ENCODE data around the gene PUSL1.

PUSL1 gene

GRCh38 chr1:1280782-1281481, 27.5 kb upstream of the PUSL1 start:
- Histone ChIP-seq H3K4me3 (replicated peaks; ENCODE audit: insufficient read depth, low read length) (no peak overlapping the region), H3K27me3 (ENCODE audit: insufficient read depth, poor library complexity, severe bottlenecking) (no peaks in the 10 kb centered on the region), H3K27ac (replicated peaks) (no peak overlapping the region)
- TF ChIP-seq SPI1 (IDR thresholded peaks at IDR 0.05; ENCODE audit: borderline replicate concordance, low read depth) (no peak), GABPA (IDR thresholded peaks at IDR 0.05; ENCODE audit: low read depth) (no peak), POLR2AphosphoS5 (IDR thresholded peaks at IDR 0.05; ENCODE audit: low read depth) (no peak), CTCF (IDR thresholded peaks at IDR 0.05; ENCODE audit: insufficient read depth, low read length) (no peak)
- TF ChIP-seq, protein P1, sequence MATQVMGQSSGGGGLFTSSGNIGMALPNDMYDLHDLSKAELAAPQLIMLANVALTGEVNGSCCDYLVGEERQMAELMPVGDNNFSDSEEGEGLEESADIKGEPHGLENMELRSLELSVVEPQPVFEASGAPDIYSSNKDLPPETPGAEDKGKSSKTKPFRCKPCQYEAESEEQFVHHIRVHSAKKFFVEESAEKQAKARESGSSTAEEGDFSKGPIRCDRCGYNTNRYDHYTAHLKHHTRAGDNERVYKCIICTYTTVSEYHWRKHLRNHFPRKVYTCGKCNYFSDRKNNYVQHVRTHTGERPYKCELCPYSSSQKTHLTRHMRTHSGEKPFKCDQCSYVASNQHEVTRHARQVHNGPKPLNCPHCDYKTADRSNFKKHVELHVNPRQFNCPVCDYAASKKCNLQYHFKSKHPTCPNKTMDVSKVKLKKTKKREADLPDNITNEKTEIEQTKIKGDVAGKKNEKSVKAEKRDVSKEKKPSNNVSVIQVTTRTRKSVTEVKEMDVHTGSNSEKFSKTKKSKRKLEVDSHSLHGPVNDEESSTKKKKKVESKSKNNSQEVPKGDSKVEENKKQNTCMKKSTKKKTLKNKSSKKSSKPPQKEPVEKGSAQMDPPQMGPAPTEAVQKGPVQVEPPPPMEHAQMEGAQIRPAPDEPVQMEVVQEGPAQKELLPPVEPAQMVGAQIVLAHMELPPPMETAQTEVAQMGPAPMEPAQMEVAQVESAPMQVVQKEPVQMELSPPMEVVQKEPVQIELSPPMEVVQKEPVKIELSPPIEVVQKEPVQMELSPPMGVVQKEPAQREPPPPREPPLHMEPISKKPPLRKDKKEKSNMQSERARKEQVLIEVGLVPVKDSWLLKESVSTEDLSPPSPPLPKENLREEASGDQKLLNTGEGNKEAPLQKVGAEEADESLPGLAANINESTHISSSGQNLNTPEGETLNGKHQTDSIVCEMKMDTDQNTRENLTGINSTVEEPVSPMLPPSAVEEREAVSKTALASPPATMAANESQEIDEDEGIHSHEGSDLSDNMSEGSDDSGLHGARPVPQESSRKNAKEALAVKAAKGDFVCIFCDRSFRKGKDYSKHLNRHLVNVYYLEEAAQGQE (IDR thresholded peaks at IDR 0.05; ENCODE audit: insufficient replicate concordance, low read depth) = no peak
- DNase-seq (ENCODE audit: low read depth in 1 of 2, low spot score in 1 of 2) = no peak

DNA sequence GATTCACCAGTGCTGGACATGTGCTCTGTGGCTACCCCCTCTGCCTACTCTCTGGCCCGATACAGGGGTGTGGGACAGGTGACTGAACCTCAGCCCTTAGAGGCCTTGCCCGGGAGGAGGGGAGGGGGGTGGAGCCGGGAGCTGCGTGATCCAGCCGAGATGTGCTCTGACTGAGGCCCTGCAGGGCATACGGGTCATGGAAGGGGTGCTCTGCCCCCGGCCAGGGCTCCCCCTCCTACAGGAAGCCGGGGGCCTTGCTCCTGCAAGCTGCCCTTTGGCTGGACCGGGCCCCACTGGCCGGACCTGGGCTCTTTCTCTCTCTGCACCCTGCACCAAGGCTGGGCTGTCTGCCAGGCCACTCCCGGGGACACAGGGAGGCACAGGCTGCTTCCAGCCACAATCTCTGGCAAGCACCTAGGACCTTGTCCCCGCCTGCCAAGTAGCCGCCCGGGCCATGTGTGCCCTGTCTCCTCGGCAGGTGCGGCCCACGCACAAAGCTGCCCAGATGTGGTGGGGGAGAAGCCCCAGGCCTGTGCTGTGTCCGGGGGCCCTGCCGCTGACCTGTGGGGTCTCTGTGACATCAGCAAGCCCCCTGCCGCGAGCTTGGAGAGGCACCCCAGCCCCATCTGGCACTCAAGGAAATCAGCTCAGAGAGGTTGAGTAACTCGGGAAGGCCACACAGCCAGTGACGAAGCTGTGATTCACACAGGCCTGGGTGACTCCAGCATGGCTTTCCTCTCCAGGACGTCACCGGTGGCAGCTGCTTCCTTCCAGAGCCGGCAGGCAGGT, 26.7 kb upstream of the PUSL1 start:
- Histone ChIP-seq H3K4me3 (replicated peaks; ENCODE audit: insufficient read depth, low read length) (no peak overlapping the region), H3K27ac (replicated peaks) (no peak overlapping the region), H3K27me3 (ENCODE audit: insufficient read depth, poor library complexity, severe bottlenecking) (no peaks in the 10 kb centered on the region)
- TF ChIP-seq, protein P1 (IDR thresholded peaks at IDR 0.05; ENCODE audit: insufficient replicate concordance, low read depth) = no peak
- TF ChIP-seq CTCF (IDR thresholded peaks at IDR 0.05; ENCODE audit: insufficient read depth, low read length) = no peak
- no peak for DNase-seq (ENCODE audit: low read depth in 1 of 2, low spot score in 1 of 2)

- no peak overlapping the region for H3K4me3 ChIP-seq (replicated peaks; ENCODE audit: insufficient read depth, low read length)
- H3K27ac ChIP-seq (replicated peaks) = no peak overlapping the region
- no peaks in the 10 kb centered on the region for H3K27me3 ChIP-seq (ENCODE audit: insufficient read depth, poor library complexity, severe bottlenecking)
- TF ChIP-seq SPI1 (IDR thresholded peaks at IDR 0.05; ENCODE audit: borderline replicate concordance, low read depth) = no peak
- TF ChIP-seq, protein P1 (IDR thresholded peaks at IDR 0.05; ENCODE audit: insufficient replicate concordance, low read depth) = no peak
- no peak for TF ChIP-seq CTCF (IDR thresholded peaks at IDR 0.05; ENCODE audit: insufficient read depth, low read length)
- TF ChIP-seq GABPA (IDR thresholded peaks at IDR 0.05; ENCODE audit: low read depth) = no peak
- TF ChIP-seq POLR2AphosphoS5 (IDR thresholded peaks at IDR 0.05; ENCODE audit: low read depth) = no peak
- no peak for DNase-seq (ENCODE audit: low read depth in 1 of 2, low spot score in 1 of 2)
These were observed 25.4 kb upstream of the PUSL1 start for GRCh38 chr1:1282998-1283397.
